ENCODE results near the gene KCNG2.

DNA sequence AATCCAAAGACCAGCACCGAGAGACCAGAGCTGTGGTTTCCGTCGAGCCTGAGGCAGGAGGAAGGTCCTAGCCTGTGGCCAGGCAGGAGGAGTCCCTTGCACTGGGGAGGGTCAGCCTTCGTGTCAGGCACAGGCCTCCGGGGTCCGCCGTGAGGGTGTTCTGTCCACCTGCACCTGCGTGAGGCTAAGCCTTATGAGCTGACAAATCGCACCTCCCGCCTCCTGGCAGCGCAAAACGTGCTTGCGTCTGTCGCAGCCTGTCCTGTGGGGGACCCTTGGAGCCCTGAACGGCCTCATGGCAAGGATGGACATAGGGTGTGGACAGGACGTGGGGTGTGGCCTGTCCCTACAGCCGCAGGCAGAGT is 73.3 kb downstream of the KCNG2 start:
- no peak for TF ChIP-seq CTCF (IDR thresholded peaks at IDR 0.05; ENCODE audit: low read depth, low read length)
- TF ChIP-seq EZH2phosphoT487 (IDR thresholded peaks at IDR 0.05; ENCODE audit: low read depth), result no peak
